H1 (cell line): Measurements from ENCODE around the gene CCR2. TPM values are rescaled to one million over a fixed set of nuclear protein-coding genes. Genes with fewer than 3 reads are reported as not detected.

Experiments
- CTCF ChIA-PET: fragments of 300-600 bp; sonication (Branson Sonifier 250); formaldehyde crosslinking; loops from one replicate; lab custom pipeline; 2021; ENCODE audit not compliant: partially characterized antibody; lab: Charles Lee
- POLR2A ChIA-PET: fragments of 300-600 bp; sonication (Branson Sonifier 250); formaldehyde crosslinking; loops from one replicate; lab custom pipeline; 2021; ENCODE audit warnings: inconsistent platforms; ENCODE audit not compliant: partially characterized antibody; lab: Charles Lee
- DNase-seq, 2 experiments: peaks; one replicate each; pipeline versions ENCODE4 v3.0.0 to v3.0.0-alpha.2; 2010 to 2022; ENCODE audit warnings: low spot score in 2 of 2, low read depth in 1 of 2, mixed read lengths in 1 of 2
- FAIRE-seq: peaks from 2 replicates; lab custom pipeline; 2011; peaks lifted over from hg19 to GRCh38; lab: Jason Lieb, UNC
- H2AFZ ChIP-seq: 2 replicates; pipeline ENCODE4 v1.8.1; 2012; ENCODE audit warnings: low read length, inconsistent platforms
- H2AK5ac ChIP-seq: 2 replicates; pipeline ENCODE4 v1.6.1; 2013; ENCODE audit warnings: low read depth, low read length
- H2BK120ac ChIP-seq: replicated peaks from 2 replicates; pipeline ENCODE3; 2013; ENCODE audit warnings: low read depth, low read length, inconsistent platforms
- H2BK12ac ChIP-seq: 2 replicates; pipeline ENCODE4 v1.6.1; 2013; ENCODE audit warnings: low read depth, low read length
- H2BK15ac ChIP-seq: 2 replicates; pipeline ENCODE4 v1.6.1; 2013; ENCODE audit warnings: low read length
- H2BK20ac ChIP-seq: 2 replicates; pipeline ENCODE4 v1.6.1; 2013; ENCODE audit warnings: low read length
- H2BK5ac ChIP-seq: 2 replicates; pipeline ENCODE4 v1.6.1; 2013; ENCODE audit warnings: low read depth, low read length
- H3K14ac ChIP-seq: 2 replicates; pipeline ENCODE4 v1.6.1; 2013; ENCODE audit warnings: inconsistent platforms; ENCODE audit not compliant: insufficient read length
- H3K18ac ChIP-seq: 2 replicates; pipeline ENCODE4 v1.6.1; 2013; ENCODE audit warnings: low read length; ENCODE audit errors: extremely low read depth
- H3K23ac ChIP-seq: 2 replicates; pipeline ENCODE4 v1.6.1; 2013; ENCODE audit warnings: inconsistent platforms; ENCODE audit not compliant: insufficient read length
- H3K23me2 ChIP-seq: 2 replicates; pipeline ENCODE4 v1.6.1; 2013; ENCODE audit warnings: low read depth, low read length
- H3K27ac ChIP-seq: 2 replicates; pipeline ENCODE4 v1.6.1; 2011; ENCODE audit warnings: low read depth, low read length, inconsistent platforms
- H3K27me3 ChIP-seq, 4 experiments: replicated peaks in 1 of 4; 1 replicate in 1 of 4; 2 replicates in 3 of 4; pipeline versions ENCODE4 v1.6.1 to v1.8.1; 2011 to 2013; ENCODE audit warnings: low read length in 3 of 4, mild to moderate bottlenecking in 3 of 4, inconsistent platforms in 2 of 4, mixed read lengths in 2 of 4, moderate library complexity in 1 of 4; ENCODE audit not compliant: control insufficient read depth in 3 of 4, insufficient read depth in 3 of 4; ENCODE audit errors: extremely low read depth in 1 of 4
- H3K36me3 ChIP-seq, 4 experiments: 2 replicates each; pipeline versions ENCODE4 v1.6.1 to v1.8.1; 2011 to 2013; ENCODE audit warnings: mild to moderate bottlenecking in 4 of 4, low read length in 3 of 4, moderate library complexity in 2 of 4, control low read depth in 1 of 4, inconsistent platforms in 1 of 4; ENCODE audit not compliant: insufficient read depth in 4 of 4, control insufficient read depth in 2 of 4
- H3K4ac ChIP-seq: replicated peaks from 2 replicates; pipeline ENCODE3; 2013; ENCODE audit warnings: low read length, low read depth, mixed read lengths, inconsistent platforms; ENCODE audit not compliant: insufficient read length
- H3K4me1 ChIP-seq, 4 experiments: replicated peaks in 1 of 4; 1 replicate in 1 of 4; 2 replicates in 3 of 4; pipeline versions ENCODE4 v1.6.1 to v1.8.1; 2011 to 2013; ENCODE audit warnings: low read length in 3 of 4, inconsistent platforms in 2 of 4, mixed read lengths in 1 of 4; ENCODE audit not compliant: insufficient read depth in 4 of 4, control insufficient read depth in 3 of 4
- H3K4me2 ChIP-seq, 2 experiments: 2 replicates each; pipeline versions ENCODE4 v1.6.1 to v1.8.1; 2011 to 2013; ENCODE audit warnings: low read depth in 2 of 2, low read length in 2 of 2, control low read depth in 1 of 2, inconsistent platforms in 1 of 2, mild to moderate bottlenecking in 1 of 2; ENCODE audit not compliant: insufficient read depth in 1 of 2
- H3K4me3 ChIP-seq, 4 experiments: fragments of 200-600, 300-600 bp in 1 of 4; sonication (generic), shearing (Covaris generic), sonication (Bioruptor Twin) in 1 of 4; 2 replicates each; pipeline versions ENCODE4 v1.5.1 to v1.8.1; 2011 to 2016; ENCODE audit warnings: low read length in 4 of 4, low read depth in 3 of 4, control low read depth in 2 of 4, inconsistent platforms in 2 of 4, mild to moderate bottlenecking in 2 of 4, mixed read lengths in 1 of 4, moderate library complexity in 1 of 4; ENCODE audit not compliant: insufficient read depth in 2 of 4; ENCODE audit errors: extremely low read depth in 1 of 4
- H3K56ac ChIP-seq: replicated peaks from 2 replicates; pipeline ENCODE3; 2013; ENCODE audit warnings: low read depth, mild to moderate bottlenecking, mixed read lengths, low read length, inconsistent platforms; ENCODE audit not compliant: insufficient read length
- H3K79me1 ChIP-seq: 2 replicates; pipeline ENCODE4 v1.6.1; 2013; ENCODE audit warnings: low read depth, low read length, control low read depth
- H3K79me2 ChIP-seq, 2 experiments: 2 replicates each; pipeline versions ENCODE4 v1.6.1 to v1.8.1; 2012 to 2013; ENCODE audit warnings: low read length in 2 of 2, mild to moderate bottlenecking in 2 of 2, inconsistent platforms in 1 of 2; ENCODE audit not compliant: insufficient read depth in 2 of 2, control insufficient read depth in 1 of 2
- H3K9ac ChIP-seq, 4 experiments: replicated peaks in 1 of 4; 1 replicate in 1 of 4; 2 replicates in 3 of 4; pipeline versions ENCODE4 v1.6.1 to v1.8.1; 2011 to 2013; ENCODE audit warnings: low read depth in 3 of 4, low read length in 3 of 4, control low read depth in 2 of 4, mild to moderate bottlenecking in 2 of 4, moderate library complexity in 2 of 4, inconsistent platforms in 1 of 4; ENCODE audit errors: extremely low read depth in 1 of 4
- H3K9me3 ChIP-seq, 2 experiments: 2 replicates each; pipeline versions ENCODE4 v1.6.1 to v1.8.1; 2012 to 2013; ENCODE audit warnings: mild to moderate bottlenecking in 2 of 2, moderate library complexity in 2 of 2, control low read depth in 1 of 2, inconsistent platforms in 1 of 2, low read depth in 1 of 2, low read length in 1 of 2, mixed read lengths in 1 of 2; ENCODE audit not compliant: insufficient read depth in 2 of 2
- H4K20me1 ChIP-seq, 2 experiments: replicated peaks in 1 of 2; 2 replicates each; pipeline versions ENCODE3 to v1.8.1; 2011 to 2013; ENCODE audit warnings: inconsistent platforms in 2 of 2, low read length in 2 of 2, mild to moderate bottlenecking in 1 of 2; ENCODE audit not compliant: insufficient read depth in 2 of 2, control insufficient read depth in 1 of 2
- H4K5ac ChIP-seq: 2 replicates; pipeline ENCODE4 v1.6.1; 2013; ENCODE audit warnings: low read length, low read depth, mixed read lengths, inconsistent platforms; ENCODE audit not compliant: insufficient read length
- H4K8ac ChIP-seq: 2 replicates; pipeline ENCODE4 v1.8.0; 2013; ENCODE audit warnings: mild to moderate bottlenecking, moderate library complexity, low read length, inconsistent platforms; ENCODE audit not compliant: insufficient read depth; ENCODE audit errors: extremely low read depth
- H4K91ac ChIP-seq: replicated peaks from 2 replicates; pipeline ENCODE3; 2013; ENCODE audit warnings: low read length, mixed read lengths, inconsistent platforms; ENCODE audit not compliant: insufficient read length
- BACH1 ChIP-seq: IDR thresholded peaks from 2 replicates; pipeline ENCODE4 v1.6.1; 2012; ENCODE audit warnings: low read length, improper control_type of control experiment
- CBX5 ChIP-seq: fragments of 300-800, 300-1000 bp; sonication (generic); IDR thresholded peaks from 2 replicates; pipeline ENCODE4 v1.7.1; 2016; ENCODE audit warnings: antibody characterized with exemption, low read length, low read depth
- CEBPB ChIP-seq: IDR thresholded peaks from 2 replicates; pipeline ENCODE4 v1.6.1; 2012; ENCODE audit warnings: low read depth, low read length
- FOSL1 ChIP-seq: IDR thresholded peaks from 2 replicates; pipeline ENCODE4 v1.6.1; 2011; ENCODE audit warnings: mild to moderate bottlenecking, low read depth, low read length, moderate library complexity; ENCODE audit not compliant: insufficient read depth
- GABPA ChIP-seq: IDR thresholded peaks from 2 replicates; pipeline ENCODE4 v1.6.1; 2011; ENCODE audit warnings: mild to moderate bottlenecking, low read length, moderate library complexity, borderline replicate concordance; ENCODE audit not compliant: insufficient read depth
- NRF1 ChIP-seq: IDR thresholded peaks from 2 replicates; pipeline ENCODE4 v1.6.1; 2011; ENCODE audit warnings: mild to moderate bottlenecking, low read depth, low read length, improper control_type of control experiment
- POU5F1 ChIP-seq: IDR thresholded peaks from 2 replicates; pipeline ENCODE4 v1.6.1; 2011; ENCODE audit warnings: low read depth, mild to moderate bottlenecking, low read length, moderate library complexity
- RBBP5 ChIP-seq: IDR thresholded peaks from 2 replicates; pipeline ENCODE4 v1.7.1; 2012; ENCODE audit warnings: low read depth, mild to moderate bottlenecking, inconsistent platforms, low read length, moderate library complexity, borderline replicate concordance
- RXRA ChIP-seq: IDR thresholded peaks from 2 replicates; pipeline ENCODE4 v1.6.1; 2011; ENCODE audit warnings: low read depth, mild to moderate bottlenecking, low read length, moderate library complexity; ENCODE audit not compliant: insufficient read depth
- SIX5 ChIP-seq: IDR thresholded peaks from 2 replicates; pipeline ENCODE4 v1.6.1; 2011; ENCODE audit warnings: mild to moderate bottlenecking, low read depth, low read length
- SP1 ChIP-seq: IDR thresholded peaks from 2 replicates; pipeline ENCODE4 v1.6.1; 2011; ENCODE audit warnings: low read depth, low read length
- SP2 ChIP-seq: IDR thresholded peaks from 2 replicates; pipeline ENCODE4 v1.6.1; 2012; ENCODE audit warnings: mild to moderate bottlenecking, low read length, inconsistent platforms
- SRF ChIP-seq: IDR thresholded peaks from 2 replicates; pipeline ENCODE4 v1.6.1; 2011; ENCODE audit warnings: mild to moderate bottlenecking, low read depth, low read length, moderate library complexity
- SUZ12 ChIP-seq: fragments of 200-600 bp; sonication (generic); IDR thresholded peaks from 2 replicates; pipeline ENCODE4 v1.6.1; 2012; ENCODE audit warnings: mild to moderate bottlenecking, inconsistent platforms, low read length, moderate library complexity, mixed read lengths
- TBP ChIP-seq: IDR thresholded peaks from 2 replicates; pipeline ENCODE4 v1.6.1; 2011; ENCODE audit warnings: low read depth, low read length, improper control_type of control experiment
- ZNF274 ChIP-seq: IDR thresholded peaks from 2 replicates; pipeline ENCODE4 v1.7.0; 2012; ENCODE audit warnings: low read length, borderline replicate concordance; ENCODE audit errors: extremely low read depth
- polyA plus RNA-seq, 7 experiments: library from polyadenylated mRNA; depleted of rRNA in 3 of 7; stranded (reverse) in 5 of 7; unstranded in 2 of 7; fragments of >200 nt in 5 of 7; fragments of 200-250 nt in 2 of 7; gene quantifications; 1 replicate in 5 of 7; 2 replicates in 1 of 7; 4 replicates in 1 of 7; pipeline versions ENCODE4 v1.2.1 to v1.2.3, GENCODE V29; 2011 to 2013; ENCODE audit warnings: missing spikeins in 2 of 7, mixed read lengths in 2 of 7
- total RNA-seq: library from RNA; stranded (reverse); fragmentation: NEBNext Ultra II Directional; extraction: Animal tissue kit (Norgen Biotek cat#: 25700); gene quantifications from 2 replicates; pipeline ENCODE4 v1.2.1, GENCODE V29; 2021
- TF ChIP-seq, protein P1 (sequence below): IDR thresholded peaks from 2 replicates; pipeline ENCODE4 v1.6.1; 2012; ENCODE audit warnings: inconsistent platforms

CCR2 gene
- total and polyA plus RNA-seq, 2 of the 8 experiments (the other 6 are each of a cell fraction or from before 2014, with no cell fraction given): not detected

DNA sequence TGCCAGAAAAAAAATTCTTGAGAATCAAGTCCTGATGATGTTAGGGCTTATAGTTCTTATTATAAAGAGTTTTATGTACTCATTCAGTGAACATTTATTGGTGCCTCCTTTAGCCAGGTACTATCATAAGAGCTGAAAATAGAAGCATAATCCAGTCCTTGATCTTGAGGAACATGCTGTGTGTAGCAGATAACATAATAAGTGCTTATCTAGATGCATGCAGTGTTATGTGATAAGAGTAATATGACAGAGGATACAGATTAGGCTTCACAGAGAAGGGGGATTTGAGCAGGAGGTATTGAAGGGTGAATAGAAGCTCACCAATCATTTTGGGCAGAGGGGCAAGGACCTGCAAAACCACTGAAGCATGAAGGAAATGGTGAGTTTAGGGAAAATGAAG, 1.1 kb downstream of the CCR2 start:
- H3K9ac ChIP-seq: no peak overlapping the region
- no peak overlapping the region for H4K5ac ChIP-seq
- H2BK12ac ChIP-seq: no peak overlapping the region
- H4K91ac ChIP-seq: no peak overlapping the region
- ChIA-PET POLR2A (no interaction called here), CTCF (interaction anchor here (0.6 to 1.4 kb wide), 5 partner anchors 12 to 812 kb away, joined by 3 to 5 read pairs (median 4); no protein-coding TSS in a partner anchor)
- no peaks in the 10 kb centered on the region; a peak in 1 of 7 replicates for H3K4me1 ChIP-seq
- no peak overlapping the region for H2AFZ ChIP-seq
- no peak overlapping the region for H3K4me3 ChIP-seq
- H3K18ac ChIP-seq: no peak overlapping the region
- H2AK5ac ChIP-seq: no peak overlapping the region
- no peaks in the 10 kb centered on the region for H4K20me1 ChIP-seq
- no peak overlapping the region for H2BK20ac ChIP-seq
- H3K23me2 ChIP-seq: no peaks in the 10 kb centered on the region
- H3K27me3 ChIP-seq: no peaks in the 10 kb centered on the region
- no peak overlapping the region for H3K23ac ChIP-seq
- H3K4ac ChIP-seq: no peak overlapping the region
- no peak overlapping the region for H2BK120ac ChIP-seq
- H3K79me1 ChIP-seq: no peaks in the 10 kb centered on the region
- H3K4me2 ChIP-seq: no peak overlapping the region
- no peak overlapping the region for H3K27ac ChIP-seq
- no peak for DNase-seq
- no peaks in the 10 kb centered on the region for H3K36me3 ChIP-seq
- no peak for FAIRE-seq
- no peak overlapping the region for H3K56ac ChIP-seq
- no peaks in the 10 kb centered on the region for H3K79me2 ChIP-seq
- H3K14ac ChIP-seq: no peak overlapping the region
- H3K9me3 ChIP-seq: no peaks in the 10 kb centered on the region
- H2BK5ac ChIP-seq: no peak overlapping the region
- H4K8ac ChIP-seq: no peak overlapping the region
- H2BK15ac ChIP-seq: no peak overlapping the region
- TF ChIP-seq POU5F1 (no peak), CBX5 (no peak), RBBP5 (no peak), SIX5 (no peak), GABPA (no peak), ZNF274 (no peak), FOSL1 (no peak), TBP (no peak), SRF (no peak), RXRA (no peak), SUZ12 (no peak), SP1 (no peak), BACH1 (no peak), SP2 (no peak), CEBPB (no peak), NRF1 (no peak)
- TF ChIP-seq, protein P1, sequence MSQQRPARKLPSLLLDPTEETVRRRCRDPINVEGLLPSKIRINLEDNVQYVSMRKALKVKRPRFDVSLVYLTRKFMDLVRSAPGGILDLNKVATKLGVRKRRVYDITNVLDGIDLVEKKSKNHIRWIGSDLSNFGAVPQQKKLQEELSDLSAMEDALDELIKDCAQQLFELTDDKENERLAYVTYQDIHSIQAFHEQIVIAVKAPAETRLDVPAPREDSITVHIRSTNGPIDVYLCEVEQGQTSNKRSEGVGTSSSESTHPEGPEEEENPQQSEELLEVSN: no peak
